Pancreas (tissue), 10 donors: ENCODE results near the gene FN1. TPM values are rescaled to one million over a fixed set of nuclear protein-coding genes. Genes with fewer than 3 reads are reported as not detected.

Experiments
- ATAC-seq, 4 donors: fragments of 200-7000 bp; cut with Tn5 transposase; one replicate each; pipeline versions ENCODE4 v1.8.0 to v1.9.1; 2020; ENCODE audit warnings: mild to moderate bottlenecking in 4 of 4, moderate library complexity in 4 of 4
- DNase-seq, 6 donors: peaks; one replicate each; pipeline ENCODE4 v3.0.0-alpha.2; 2020
- FAIRE-seq: peaks from 2 replicates; lab custom pipeline; 2012; peaks lifted over from hg19 to GRCh38; lab: Jason Lieb, UNC
- H3K27ac ChIP-seq, 4 donors: fragments of 200-600 bp; sonication (generic); 1 replicate in 3 of 4; 2 replicates in 1 of 4; pipeline versions ENCODE4 v1.5.0 to v1.8.0; 2020
- H3K27me3 ChIP-seq, 4 donors: fragments of 200-600 bp; one replicate each; pipeline ENCODE4 v1.8.0; 2021
- H3K36me3 ChIP-seq, 3 donors: fragments of 200-600 bp; sonication (generic) in 1 of 3; one replicate each; pipeline versions ENCODE4 v1.5.0 to v1.8.0; 2020 to 2021
- H3K4me1 ChIP-seq, 3 donors: fragments of 200-600 bp; one replicate each; pipeline ENCODE4 v1.8.0; 2021
- H3K4me3 ChIP-seq, 4 donors: fragments of 200-600 bp; sonication (generic) in 2 of 4; one replicate each; pipeline versions ENCODE4 v1.5.0 to v1.8.0; 2020 to 2021
- H3K9me3 ChIP-seq, 4 donors: fragments of 200-600 bp; one replicate each; pipeline ENCODE4 v1.8.0; 2021
- WGBS, 2 donors: extraction: QIAGEN DNeasy Blood & Tissue Kit; methylation state at CpG; one replicate each; pipeline ENCODE4 v1.1.7; 2013; 5-methylcytosine and 5-hydroxymethylcytosine counted together
- intact Hi-C, 3 donors: fragments of 100-400 bp; cut with DNase I; formaldehyde crosslinking; loops; one replicate each; pipeline versions ENCODE4 v1.11.1 to v1.14.2; 2022
- polyA plus RNA-seq, 2 donors: library from polyadenylated mRNA; stranded (reverse); fragments of 200-250 nt; gene quantifications; one replicate each; pipeline ENCODE4 v1.2.3, GENCODE V29; 2013
- total RNA-seq, 6 donors: library from RNA; stranded (reverse); fragmentation: NEBNext Ultra II Directional in 4 of 6; extraction: Animal tissue kit (Norgen Biotek cat#: 25700) in 4 of 6; gene quantifications; one replicate each; pipeline versions ENCODE4 v1.2.1 to v1.2.4, GENCODE V29; 2021 to 2023
- TF ChIP-seq, protein P1 (sequence below), 4 donors: fragments of 200-600 bp; sonication (generic) in 3 of 4; IDR thresholded peaks; one replicate each; pipeline versions ENCODE4 v1.5.0 to v1.8.0; 2021; ENCODE audit warnings: antibody characterized with exemption in 4 of 4
- donor health status: healthy with polysubstance abuse.
- donor health status: DM: no; HTN: no; CAD: no; lungs with moderate emphysema.
- donor health status: DM: no; HTN: no; CAD: no.
- donor health status: control.
- donor health status: control.
- donor health status: Bipolar disorder and iron deficiency.
- donor health status: DM: yes; HTN: yes; CAD: no.
- donor health status: DM: no; HTN: no; CAD: no.
- donor health status: DM: no; HTN: no; CAD: no.
- donor health status: DM: yes; HTN: yes; CAD: no.

The FN1 gene
- total and polyA plus RNA-seq, 8 donors, result 8.9 to 432 (median 18.6) TPM

DNA sequence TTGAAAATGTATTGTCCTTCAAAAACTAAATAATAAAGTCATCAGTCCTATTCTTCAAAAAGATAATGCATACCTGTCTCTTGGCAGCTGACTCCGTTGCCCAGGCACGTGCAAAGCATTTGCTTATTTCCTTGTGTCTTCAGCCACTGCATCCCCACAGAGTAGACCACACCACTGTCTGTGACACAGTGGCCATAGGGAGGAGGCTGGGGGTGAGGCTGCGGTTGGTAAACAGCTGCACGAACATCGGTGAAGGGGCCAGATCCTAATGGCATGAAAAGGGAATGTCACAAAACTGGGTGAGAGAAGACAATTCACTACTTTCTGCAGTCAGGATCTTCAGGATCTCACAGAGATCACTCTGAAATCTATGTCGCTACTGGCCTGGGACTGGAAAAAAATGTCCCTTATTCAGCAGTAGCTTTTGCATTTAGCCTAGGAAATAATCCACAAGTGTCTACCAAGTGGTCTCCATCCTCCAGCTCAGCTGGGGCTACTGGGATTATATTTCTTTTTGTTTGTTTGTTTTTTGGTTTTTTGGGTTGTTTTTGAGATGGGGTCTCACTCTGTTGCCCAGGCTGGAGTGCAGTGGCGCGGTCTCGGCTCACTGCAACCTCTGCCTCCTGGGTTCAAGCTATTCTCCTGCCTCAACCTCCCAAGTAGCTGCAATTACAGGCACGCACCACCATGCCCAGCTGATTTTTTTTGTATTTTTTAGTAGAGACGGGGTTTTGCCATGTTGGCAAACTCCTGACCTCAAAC, 10.7 kb downstream of the FN1 start:
- TF ChIP-seq, protein P1, sequence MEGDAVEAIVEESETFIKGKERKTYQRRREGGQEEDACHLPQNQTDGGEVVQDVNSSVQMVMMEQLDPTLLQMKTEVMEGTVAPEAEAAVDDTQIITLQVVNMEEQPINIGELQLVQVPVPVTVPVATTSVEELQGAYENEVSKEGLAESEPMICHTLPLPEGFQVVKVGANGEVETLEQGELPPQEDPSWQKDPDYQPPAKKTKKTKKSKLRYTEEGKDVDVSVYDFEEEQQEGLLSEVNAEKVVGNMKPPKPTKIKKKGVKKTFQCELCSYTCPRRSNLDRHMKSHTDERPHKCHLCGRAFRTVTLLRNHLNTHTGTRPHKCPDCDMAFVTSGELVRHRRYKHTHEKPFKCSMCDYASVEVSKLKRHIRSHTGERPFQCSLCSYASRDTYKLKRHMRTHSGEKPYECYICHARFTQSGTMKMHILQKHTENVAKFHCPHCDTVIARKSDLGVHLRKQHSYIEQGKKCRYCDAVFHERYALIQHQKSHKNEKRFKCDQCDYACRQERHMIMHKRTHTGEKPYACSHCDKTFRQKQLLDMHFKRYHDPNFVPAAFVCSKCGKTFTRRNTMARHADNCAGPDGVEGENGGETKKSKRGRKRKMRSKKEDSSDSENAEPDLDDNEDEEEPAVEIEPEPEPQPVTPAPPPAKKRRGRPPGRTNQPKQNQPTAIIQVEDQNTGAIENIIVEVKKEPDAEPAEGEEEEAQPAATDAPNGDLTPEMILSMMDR (IDR thresholded peaks at IDR 0.05), result no peak
- H3K27ac ChIP-seq, result no peak overlapping the region
- H3K36me3 ChIP-seq, result no peaks in the 10 kb centered on the region
- intact Hi-C loops, result no loop called here
- no peak for FAIRE-seq
- H3K4me1 ChIP-seq, result no peaks in the 10 kb centered on the region
- no peak for DNase-seq
- no peaks in the 10 kb centered on the region for H3K27me3 ChIP-seq
- no peak for ATAC-seq
- no peaks in the 10 kb centered on the region for H3K9me3 ChIP-seq
- WGBS, 2 donors, result 73 to 77% methylated on average over 11 of the region's 11 CpGs
- no peak overlapping the region for H3K4me3 ChIP-seq

DNA sequence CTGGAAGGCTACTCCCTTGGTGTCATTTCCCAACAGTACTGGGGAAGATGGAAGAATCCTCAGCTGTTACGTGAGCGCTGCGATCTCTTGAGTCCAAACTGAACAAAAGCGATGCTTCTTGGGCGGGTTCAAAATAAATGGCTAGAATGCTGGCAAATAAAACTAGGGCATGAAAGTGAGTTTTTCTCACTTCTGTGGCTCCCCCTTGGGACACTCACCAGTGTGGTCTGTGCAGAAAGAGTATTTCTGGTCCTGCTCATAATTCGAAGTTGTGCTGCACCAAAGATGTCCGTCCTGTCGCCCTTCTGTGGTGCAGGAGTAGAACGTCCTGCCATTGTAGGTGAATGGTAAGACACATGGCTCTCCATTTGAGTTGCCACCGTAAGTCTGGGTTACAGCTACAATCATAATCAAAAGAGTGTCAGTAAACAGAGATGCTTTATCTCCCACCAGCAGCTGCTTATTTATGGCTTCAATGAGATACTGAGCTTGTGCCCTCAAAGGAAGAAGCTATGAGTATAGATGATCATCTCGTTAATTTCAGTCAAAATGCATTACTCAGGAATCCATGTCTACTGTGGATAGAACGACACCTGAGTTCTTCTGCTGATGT, 11.8 kb downstream of the FN1 start:
- Histone ChIP-seq H3K27ac (no peak overlapping the region), H3K4me3 (no peak overlapping the region), H3K4me1 (peaks cover 0 to 7% (median 6%) of the 10 kb centered on the region in 3 donors), H3K9me3 (no peaks in the 10 kb centered on the region), H3K27me3 (no peaks in the 10 kb centered on the region), H3K36me3 (no peaks in the 10 kb centered on the region)
- intact Hi-C loops, result no loop called here
- DNase-seq (no peak), ATAC-seq (no peak), FAIRE-seq (no peak)
- TF ChIP-seq, protein P1 (IDR thresholded peaks at IDR 0.05), result no peak
- WGBS, 2 donors, result 91 to 92% methylated on average over 12 of the region's 12 CpGs

DNA sequence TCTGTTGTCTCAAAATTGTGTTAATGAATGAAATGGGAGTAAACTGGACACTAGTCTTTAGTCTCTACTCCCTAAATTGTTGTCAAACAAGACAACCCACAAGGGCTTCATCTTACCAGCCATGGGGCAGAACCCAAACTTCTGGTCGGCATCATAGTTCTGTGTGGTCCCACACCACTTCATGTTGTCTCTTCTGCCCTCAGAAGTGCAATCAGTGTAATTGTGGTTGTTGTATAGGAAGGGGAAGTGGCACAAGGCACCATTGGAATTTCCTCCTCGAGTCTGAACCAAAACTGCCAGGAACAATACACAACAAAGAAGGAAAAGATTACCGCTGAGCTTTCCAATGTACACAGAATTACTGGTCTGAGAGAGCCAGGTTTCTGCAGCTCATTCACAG, 12.6 kb downstream of the FN1 start:
- Histone ChIP-seq H3K4me1 (peaks cover 0 to 11% (median 11%) of the 10 kb centered on the region in 3 donors), H3K4me3 (no peak overlapping the region), H3K9me3 (no peaks in the 10 kb centered on the region), H3K36me3 (no peaks in the 10 kb centered on the region), H3K27ac (no peak overlapping the region), H3K27me3 (no peaks in the 10 kb centered on the region)
- ATAC-seq (no peak), FAIRE-seq (no peak), DNase-seq (no peak)
- TF ChIP-seq, protein P1 (IDR thresholded peaks at IDR 0.05), result no peak
- WGBS, 2 donors, result 54 to 60% methylated on average over 3 of the region's 3 CpGs
- intact Hi-C loops, result no loop called here

DNA sequence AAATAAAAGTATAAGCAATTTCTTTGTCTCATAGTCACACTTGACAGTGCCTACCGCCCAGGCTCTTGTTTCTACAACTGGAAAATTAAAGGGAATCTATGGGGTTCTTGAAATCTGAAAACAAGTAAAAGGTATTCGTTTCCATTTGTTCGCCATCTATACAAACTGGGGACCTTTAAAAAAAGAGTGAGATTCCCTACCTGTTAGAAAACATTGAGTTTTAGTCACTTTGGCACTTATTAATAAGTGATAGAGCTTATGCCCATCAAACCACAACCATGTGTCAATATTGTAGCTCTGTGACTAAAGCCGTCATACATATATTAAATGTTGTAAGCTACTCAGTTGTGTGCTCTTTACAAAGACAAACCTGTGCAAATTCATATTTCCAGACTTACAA, 13.2 kb downstream of the FN1 start:
- H3K36me3 ChIP-seq, result no peaks in the 10 kb centered on the region
- 89 to 98% methylated on average over 4 of the region's 4 CpGs for whole genome bisulfite sequencing, 2 donors
- no peak for DNase-seq

More for the DNA sequence above, 13.2 kb downstream of the FN1 start:
- Histone ChIP-seq H3K27me3 (no peaks in the 10 kb centered on the region), H3K27ac (no peak overlapping the region), H3K4me1 (peaks cover 4 to 16% (median 16%) of the 10 kb centered on the region in 3 donors), H3K9me3 (no peaks in the 10 kb centered on the region), H3K4me3 (no peak overlapping the region)
- TF ChIP-seq, protein P1 (IDR thresholded peaks at IDR 0.05), result no peak
- intact Hi-C loops, result no loop called here
- ATAC-seq, result no peak
- FAIRE-seq, result no peak
